ENCODE results near the gene SMARCA1. TPM values are rescaled to one million over a fixed set of nuclear protein-coding genes. Genes with fewer than 3 reads are reported as not detected.

The SMARCA1 gene
- polyA plus RNA-seq, 1 experiment: 76.9 TPM

DNA sequence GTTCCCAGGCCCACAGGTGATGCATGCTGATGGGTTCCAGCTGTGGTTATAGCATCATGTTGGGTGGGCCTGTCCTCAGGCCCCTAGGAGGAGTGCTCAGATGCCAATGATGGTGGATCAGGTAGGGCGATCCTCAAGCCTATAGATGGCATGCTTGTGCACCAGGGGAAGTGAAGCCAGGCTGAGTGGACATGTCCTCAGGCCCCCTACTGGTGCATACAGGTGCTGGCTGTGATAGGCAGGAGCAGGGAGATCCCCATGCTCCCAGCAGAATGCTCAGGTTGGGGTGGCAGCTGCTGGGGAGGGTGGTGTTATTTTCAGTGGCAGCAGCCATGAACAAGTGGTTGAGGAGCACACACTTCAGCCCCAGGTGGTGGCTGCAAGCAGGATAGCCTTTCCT, 96.0 kb downstream of the SMARCA1 start:
- no peak for DNase-seq (ENCODE audit: low read depth, low spot score)
- TF ChIP-seq, protein P1, sequence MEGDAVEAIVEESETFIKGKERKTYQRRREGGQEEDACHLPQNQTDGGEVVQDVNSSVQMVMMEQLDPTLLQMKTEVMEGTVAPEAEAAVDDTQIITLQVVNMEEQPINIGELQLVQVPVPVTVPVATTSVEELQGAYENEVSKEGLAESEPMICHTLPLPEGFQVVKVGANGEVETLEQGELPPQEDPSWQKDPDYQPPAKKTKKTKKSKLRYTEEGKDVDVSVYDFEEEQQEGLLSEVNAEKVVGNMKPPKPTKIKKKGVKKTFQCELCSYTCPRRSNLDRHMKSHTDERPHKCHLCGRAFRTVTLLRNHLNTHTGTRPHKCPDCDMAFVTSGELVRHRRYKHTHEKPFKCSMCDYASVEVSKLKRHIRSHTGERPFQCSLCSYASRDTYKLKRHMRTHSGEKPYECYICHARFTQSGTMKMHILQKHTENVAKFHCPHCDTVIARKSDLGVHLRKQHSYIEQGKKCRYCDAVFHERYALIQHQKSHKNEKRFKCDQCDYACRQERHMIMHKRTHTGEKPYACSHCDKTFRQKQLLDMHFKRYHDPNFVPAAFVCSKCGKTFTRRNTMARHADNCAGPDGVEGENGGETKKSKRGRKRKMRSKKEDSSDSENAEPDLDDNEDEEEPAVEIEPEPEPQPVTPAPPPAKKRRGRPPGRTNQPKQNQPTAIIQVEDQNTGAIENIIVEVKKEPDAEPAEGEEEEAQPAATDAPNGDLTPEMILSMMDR (IDR thresholded peaks at IDR 0.05; ENCODE audit: low read depth, low read length): no peak
- ChIA-PET CTCF (no interaction called here), POLR2A (no interaction called here)
- Histone ChIP-seq H3K9me3 (ENCODE audit: control insufficient read depth, insufficient read depth, low read length) (0 out of 2 replicates have a peak, but pooled peaks cover 5% of the 10 kb centered on the region), H3K27me3 (ENCODE audit: control insufficient read depth, insufficient read depth, low read length) (no peaks in the 10 kb centered on the region), H3K27ac (ENCODE audit: low read depth, low read length) (no peak overlapping the region), H3K4me3 (ENCODE audit: low read depth, low read length) (no peak overlapping the region)

- Histone ChIP-seq H3K9me3 (ENCODE audit: control insufficient read depth, insufficient read depth, low read length) (0 out of 2 replicates have a peak, but pooled peaks cover 5% of the 10 kb centered on the region), H3K4me3 (ENCODE audit: low read depth, low read length) (no peak overlapping the region), H3K27me3 (ENCODE audit: control insufficient read depth, insufficient read depth, low read length) (no peaks in the 10 kb centered on the region), H3K27ac (ENCODE audit: low read depth, low read length) (no peak overlapping the region)
- no peak for DNase-seq (ENCODE audit: low read depth, low spot score)
- CTCF ChIA-PET: no interaction called here
- TF ChIP-seq, protein P1 (IDR thresholded peaks at IDR 0.05; ENCODE audit: low read depth, low read length): no peak
- POLR2A ChIA-PET: no interaction called here
Observed at GRCh38 chrX:129423191-129423590, 100.1 kb downstream of the SMARCA1 start.

DNA sequence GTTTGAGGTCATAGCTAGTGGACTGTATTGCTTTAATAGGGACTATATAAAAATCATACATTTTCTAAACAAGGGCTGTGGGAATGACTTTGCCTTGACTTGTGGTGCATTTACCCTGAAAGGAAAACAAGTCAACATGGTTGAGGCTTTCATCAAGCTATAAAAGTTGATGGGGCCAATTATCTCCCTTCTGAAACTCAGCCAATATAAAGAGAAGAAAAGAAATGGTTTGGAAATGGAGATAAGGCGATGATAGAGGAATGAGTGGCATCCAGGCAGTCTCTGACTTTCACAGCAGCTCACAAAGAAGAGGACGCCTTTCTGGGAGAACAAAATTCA, 118.7 kb downstream of the SMARCA1 start:
- DNase-seq (ENCODE audit: low read depth, low spot score): no peak
- H3K4me3 ChIP-seq (ENCODE audit: low read depth, low read length): no peak overlapping the region
- H3K27ac ChIP-seq (ENCODE audit: low read depth, low read length): no peak overlapping the region
- CTCF ChIA-PET: no interaction called here
- TF ChIP-seq, protein P1 (IDR thresholded peaks at IDR 0.05; ENCODE audit: low read depth, low read length): no peak
- POLR2A ChIA-PET: no interaction called here
- H3K27me3 ChIP-seq (ENCODE audit: control insufficient read depth, insufficient read depth, low read length): no peaks in the 10 kb centered on the region
- H3K9me3 ChIP-seq (ENCODE audit: control insufficient read depth, insufficient read depth, low read length): no peaks in the 10 kb centered on the region

DNA sequence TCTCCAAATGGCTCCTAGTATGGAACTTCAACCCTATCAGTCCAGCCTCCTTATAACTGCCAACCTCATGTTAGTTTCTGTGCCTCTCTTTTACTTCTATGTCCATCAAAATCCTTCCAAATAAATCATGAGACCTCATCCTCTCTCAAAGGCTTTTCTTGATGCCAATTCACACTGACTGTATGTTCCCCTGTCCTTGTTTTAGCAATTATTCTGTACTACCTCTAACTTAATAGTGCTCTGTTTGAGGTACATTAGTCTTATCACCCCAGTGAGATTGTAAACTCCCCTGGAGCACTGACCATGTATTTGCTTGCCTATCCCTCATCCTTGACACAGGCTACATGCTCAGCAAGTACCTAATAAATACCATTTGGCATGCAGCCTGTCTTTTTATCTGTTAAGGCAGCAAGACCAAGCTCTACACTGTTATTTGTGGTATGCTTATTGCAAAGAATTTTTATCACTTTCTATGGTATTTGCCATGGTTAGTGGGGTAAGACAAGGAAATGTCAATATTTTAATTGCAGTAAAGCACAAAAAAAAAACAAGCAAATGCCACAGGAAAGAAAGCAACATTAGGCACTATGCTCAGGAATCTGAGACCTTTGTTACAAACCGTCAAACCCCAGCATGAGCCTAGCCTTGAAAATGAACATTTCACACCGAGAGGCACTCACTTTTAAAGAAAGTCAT, 119.2 kb downstream of the SMARCA1 start:
- ChIA-PET POLR2A (no interaction called here), CTCF (no interaction called here)
- Histone ChIP-seq H3K4me3 (ENCODE audit: low read depth, low read length) (no peak overlapping the region), H3K27me3 (ENCODE audit: control insufficient read depth, insufficient read depth, low read length) (no peaks in the 10 kb centered on the region), H3K9me3 (ENCODE audit: control insufficient read depth, insufficient read depth, low read length) (no peaks in the 10 kb centered on the region), H3K27ac (ENCODE audit: low read depth, low read length) (no peak overlapping the region)
- TF ChIP-seq, protein P1 (IDR thresholded peaks at IDR 0.05; ENCODE audit: low read depth, low read length): no peak
- no peak for DNase-seq (ENCODE audit: low read depth, low spot score)

Small RNA genes lying within 50 kb of the gene (small RNA-seq; reads per million reads assigned to genes)
- gene RF01169 (ENCODE audit: insufficient read length, low read depth) (not detected), gene RNA5SP513 (ENCODE audit: insufficient read length, low read depth) (not detected), gene RPS26P56 (ENCODE audit: insufficient read length, low read depth) (not detected)

Other genes with a start within 250 kb of the SMARCA1 start
- gene OCRL, start 16.8 kb upstream of the SMARCA1 start, polyA plus RNA-seq (2011; rRNA removed): 26.5 and 29.6 TPM in 2 replicates
- 0.21 and 0.27 TPM in 2 replicates for gene APLN, start 131.5 kb upstream of the SMARCA1 start, polyA plus RNA-seq (2011; rRNA removed)
- 0.38 and 0.45 TPM in 2 replicates for gene XPNPEP2, start 215.5 kb upstream of the SMARCA1 start, polyA plus RNA-seq (2011; rRNA removed)